HCT116 (cell line): ENCODE results near the gene STAC2.

Experiments
- CTCF ChIP-seq, 3 experiments: fragments of 200-600 bp in 1 of 3; sonication (generic) in 1 of 3; IDR thresholded peaks in 2 of 3; conservative IDR thresholded peaks in 1 of 3; 2 replicates each; pipeline ENCODE4 v1.5.1; 2012 to 2017; ENCODE audit warnings: low read depth in 2 of 3, low read length in 2 of 3, antibody characterized with exemption in 1 of 3, borderline replicate concordance in 1 of 3, control low read depth in 1 of 3, mild to moderate bottlenecking in 1 of 3, mixed read lengths in 1 of 3, mixed run types in 1 of 3, moderate library complexity in 1 of 3; ENCODE audit not compliant: insufficient read depth in 1 of 3
- ELF1 ChIP-seq: IDR thresholded peaks from 2 replicates; pipeline ENCODE4 v1.6.1; 2012; ENCODE audit warnings: low read depth, borderline replicate concordance
- EZH2 ChIP-seq: fragments of 200-600 bp; sonication (generic); IDR thresholded peaks from 2 replicates; pipeline ENCODE4 v1.6.1; 2017; ENCODE audit warnings: antibody characterized with exemption, mixed run types

GRCh38 chr17:39251997-39252396, 26.3 kb upstream of the STAC2 start:
- no peak for TF ChIP-seq CTCF (IDR thresholded peaks at IDR 0.05 in 2 of 3, conservative IDR thresholded peaks at IDR 0.05 in 1 of 3; ENCODE audit: borderline replicate concordance in 1 of 3, insufficient read depth in 1 of 3, low read depth in 2 of 3, low read length in 2 of 3)
- no peak for TF ChIP-seq EZH2
- no peak for TF ChIP-seq ELF1
